CD4-positive, alpha-beta T cell treated with Interleukin-6 at 100 ng/mL for 8 hours (primary cell): ENCODE results near the gene ZBTB16.

Experiments used
- DNase-seq: peaks from one replicate; pipeline ENCODE4 v3.0.0-alpha.2; 2020; ENCODE audit warnings: mixed read lengths, low spot score

ZBTB16 gene

DNA sequence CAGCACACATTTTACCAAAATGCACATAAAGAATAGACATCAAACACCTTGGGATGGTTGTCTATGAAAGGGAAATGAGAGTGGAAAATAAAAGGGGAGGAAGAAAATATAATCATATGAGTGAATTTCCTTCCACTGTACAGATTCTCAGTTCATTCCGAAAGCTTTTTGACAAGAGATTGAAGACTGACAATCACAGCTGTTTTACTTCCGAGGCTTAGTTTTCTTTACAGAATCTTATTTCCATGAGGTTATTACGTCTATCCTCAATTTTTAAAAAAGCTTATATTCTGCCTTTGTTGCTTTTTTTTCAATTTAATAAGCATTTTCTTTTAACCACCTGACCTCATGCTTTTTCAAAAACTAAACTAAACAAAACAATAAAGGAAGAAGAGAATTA lies 223.9 kb downstream of the ZBTB16 start:
- no peak for DNase-seq

- no peak for DNase-seq
Observed at GRCh38 chr11:114284021-114284420, 224.5 kb downstream of the ZBTB16 start.

DNA sequence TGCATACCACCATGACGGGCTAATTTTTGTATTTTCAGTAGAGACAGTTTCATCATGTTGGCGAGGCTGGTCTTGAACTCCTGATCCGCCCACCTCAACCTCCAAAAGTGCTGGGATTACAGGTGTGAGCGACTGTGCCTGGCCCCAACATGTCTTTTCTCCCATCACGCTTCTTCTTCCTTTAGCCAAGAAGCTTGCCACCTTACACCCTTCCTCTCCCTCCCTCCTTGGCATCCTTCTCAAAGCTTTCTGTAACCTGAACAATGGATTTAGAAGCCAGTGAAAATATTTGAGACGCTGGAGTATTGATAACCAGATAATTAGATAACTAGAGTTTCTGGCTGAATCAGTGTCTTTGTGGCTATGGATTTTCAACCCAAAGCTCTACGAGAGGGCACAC lies 225.4 kb downstream of the ZBTB16 start:
- no peak for DNase-seq

DNA sequence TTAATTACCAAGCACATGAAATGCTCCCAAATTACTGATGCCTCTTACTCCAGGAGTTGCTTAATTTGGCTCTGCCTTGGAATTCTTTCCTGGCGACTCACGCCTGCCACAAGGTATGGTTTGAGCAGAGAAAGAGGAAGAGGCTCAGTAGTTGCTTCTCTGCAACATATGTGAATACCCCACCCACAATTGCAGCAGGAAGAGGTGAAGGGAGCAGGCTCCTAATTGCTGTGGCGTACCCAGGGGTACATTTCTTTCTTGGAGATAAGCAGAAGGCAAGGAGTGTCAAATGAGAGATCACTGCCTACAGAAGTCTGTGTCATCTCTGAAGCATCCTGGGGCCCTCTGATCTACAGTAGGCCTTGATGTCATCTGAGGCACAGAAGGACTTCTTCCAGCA lies 226.1 kb downstream of the ZBTB16 start:
- DNase-seq = no peak

- DNase-seq = no peak
Observed at GRCh38 chr11:114286229-114286628, 226.7 kb downstream of the ZBTB16 start.

GRCh38 chr11:114287154-114287553 lies 227.6 kb downstream of the ZBTB16 start:
- no peak for DNase-seq

DNA sequence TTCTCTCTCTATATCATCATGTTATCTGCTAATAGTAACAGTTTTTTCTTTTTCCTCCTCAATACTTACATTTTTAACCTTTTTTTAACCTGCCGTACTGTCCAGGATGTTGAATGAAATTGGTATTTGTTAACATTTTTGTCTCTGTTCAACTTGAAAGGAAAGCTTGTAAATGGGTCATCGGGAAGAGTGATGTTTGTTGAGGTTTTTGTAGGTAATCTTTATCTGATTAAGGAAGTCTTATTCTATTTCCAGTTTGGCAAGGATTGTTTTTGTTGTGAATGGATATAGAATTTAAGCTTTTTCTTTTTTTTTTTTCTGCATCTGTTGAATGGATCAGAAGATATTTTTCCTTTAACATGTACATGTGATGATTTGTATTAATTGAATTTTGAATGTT lies 228.6 kb downstream of the ZBTB16 start:
- DNase-seq = no peak

GRCh38 chr11:114289779-114290178 lies 230.3 kb downstream of the ZBTB16 start:
- DNase-seq = no peak

- no peak for DNase-seq
Observed at GRCh38 chr11:114290503-114291235, 231.2 kb downstream of the ZBTB16 start.

- DNase-seq = no peak
Observed at GRCh38 chr11:114291381-114291780, 231.9 kb downstream of the ZBTB16 start.

DNA sequence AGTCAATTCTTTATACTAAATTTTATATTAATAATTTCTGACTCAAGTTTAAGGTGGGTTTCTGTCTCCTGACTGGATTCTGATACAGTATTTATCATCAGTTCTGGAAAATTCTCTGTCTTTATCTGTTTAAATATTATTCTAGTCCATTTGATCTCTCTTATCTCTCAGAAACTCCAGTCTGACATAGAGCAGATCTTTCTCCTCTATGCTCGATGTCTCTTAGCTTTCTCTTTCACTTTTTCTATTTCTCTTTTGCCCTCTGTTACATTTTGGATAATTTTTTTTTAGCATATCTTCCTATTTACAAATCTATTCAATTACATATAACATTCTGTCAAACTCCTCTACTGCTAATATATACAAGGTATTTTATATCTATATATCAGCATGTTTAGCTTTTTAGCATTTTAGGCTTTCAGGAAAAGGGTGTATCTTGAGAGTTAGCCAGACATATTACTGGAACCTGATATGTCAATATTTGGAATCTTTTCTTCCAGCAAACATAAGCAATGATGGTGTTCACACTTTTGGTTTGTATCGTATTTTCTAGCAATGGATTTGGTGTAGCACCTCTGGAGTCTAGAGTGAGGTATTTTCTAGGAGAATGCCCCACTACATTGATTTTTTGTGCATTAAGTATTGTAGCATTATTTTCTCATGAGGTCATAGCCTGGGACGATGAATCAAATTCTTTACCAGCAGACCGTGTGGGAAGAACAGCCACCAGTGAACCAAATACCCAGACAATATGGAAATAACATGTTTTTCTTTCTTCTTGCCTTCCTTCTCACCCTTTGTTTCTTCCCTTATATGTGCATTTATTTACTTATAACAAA lies 232.6 kb downstream of the ZBTB16 start:
- no peak for DNase-seq

DNA sequence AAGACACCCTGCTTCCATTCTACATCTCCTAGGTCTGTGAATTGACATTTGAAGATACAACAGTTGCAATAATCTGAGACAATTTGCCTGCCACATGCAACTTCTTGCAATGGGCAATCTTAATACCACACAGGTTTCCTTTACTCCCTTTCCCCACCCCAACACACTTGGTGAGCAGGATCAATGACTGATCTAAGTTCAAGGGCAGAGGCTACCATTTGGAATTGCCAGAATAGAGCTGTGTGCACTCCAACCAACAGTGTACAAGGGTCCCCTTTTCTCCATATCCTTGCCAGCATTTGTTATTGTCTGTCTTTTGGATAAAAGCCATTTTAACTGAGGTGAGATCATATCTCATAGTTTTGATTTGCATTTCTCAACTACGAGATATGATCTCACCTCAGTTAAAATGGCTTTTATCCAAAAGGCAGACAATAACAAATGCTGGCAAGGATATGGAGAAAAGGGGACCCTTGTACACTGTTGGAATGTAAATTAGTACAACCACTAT lies 233.7 kb downstream of the ZBTB16 start:
- DNase-seq = no peak

- DNase-seq = no peak
Observed at GRCh38 chr11:114295676-114296604, 236.4 kb downstream of the ZBTB16 start, which contains the start of gene NNMT. TSS of gene NNMT (plus strand) at chr11:114296399. CDS start at chr11:114296557, 158 bp downstream.

- no peak for DNase-seq
Observed at GRCh38 chr11:114296605-114297372, 237.3 kb downstream of the ZBTB16 start.

DNA sequence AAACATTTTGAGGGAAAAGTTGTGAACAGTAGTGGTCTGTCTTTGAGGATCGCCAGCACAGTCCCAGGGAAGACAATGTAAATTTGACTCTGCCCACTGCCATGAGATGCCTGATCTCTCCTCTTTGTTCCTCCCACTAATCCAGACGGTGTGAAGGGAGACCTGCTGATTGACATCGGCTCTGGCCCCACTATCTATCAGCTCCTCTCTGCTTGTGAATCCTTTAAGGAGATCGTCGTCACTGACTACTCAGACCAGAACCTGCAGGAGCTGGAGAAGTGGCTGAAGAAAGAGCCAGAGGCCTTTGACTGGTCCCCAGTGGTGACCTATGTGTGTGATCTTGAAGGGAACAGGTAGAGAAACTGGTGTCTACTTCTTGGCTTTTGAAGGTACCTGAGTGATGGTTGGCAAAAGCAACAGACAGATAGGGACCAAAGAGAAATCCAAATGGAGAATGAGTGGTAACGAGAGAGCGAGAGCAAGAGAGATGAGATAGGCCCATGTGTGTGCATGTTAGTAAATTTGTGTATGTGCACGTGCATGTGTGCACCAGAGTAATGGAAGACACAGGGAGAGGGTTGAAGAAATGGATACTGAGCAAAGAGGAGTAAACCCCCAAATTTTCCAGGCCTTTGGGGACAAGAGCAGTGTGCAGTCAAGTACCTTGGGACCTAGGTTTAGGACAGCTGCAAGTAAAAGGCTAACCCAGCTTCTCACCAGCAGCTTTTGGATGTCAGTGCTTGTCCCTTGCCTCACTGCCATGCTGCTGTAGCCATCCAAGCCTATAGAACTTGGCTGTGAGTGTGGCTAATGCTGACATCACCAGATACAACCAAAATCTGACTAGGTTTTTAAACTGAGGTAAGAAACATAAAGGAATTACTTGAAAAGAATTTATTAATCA lies 238.5 kb downstream of the ZBTB16 start:
- no peak for DNase-seq

DNA sequence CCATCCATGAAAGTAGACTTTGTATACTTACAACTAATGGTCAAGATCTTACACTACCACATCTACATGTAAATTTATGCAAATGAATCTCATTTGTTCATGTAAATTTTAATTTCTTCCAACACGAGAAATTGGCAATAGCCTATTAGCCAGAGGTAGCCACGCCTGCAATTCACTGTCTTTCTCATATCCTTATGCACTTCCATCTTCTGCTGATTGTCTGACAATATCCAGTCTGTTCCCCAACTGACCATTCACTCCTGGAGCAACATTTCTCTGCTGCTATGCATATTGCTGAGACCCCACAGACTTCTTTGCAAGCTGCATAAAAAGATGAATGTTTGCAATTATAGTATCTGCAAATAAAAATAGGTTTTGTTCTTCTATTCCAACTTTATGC lies 239.2 kb downstream of the ZBTB16 start:
- DNase-seq = no peak
